ENCODE data around the gene NAV2.

GRCh38 chr11:19714022-19714386, 1.4 kb downstream of the NAV2 start:
- TF ChIP-seq EP300 (conservative IDR thresholded peaks at IDR 0.05; ENCODE audit: poor library complexity, severe bottlenecking), result no peak
- no peak for TF ChIP-seq MXI1 (conservative IDR thresholded peaks at IDR 0.05; ENCODE audit: poor library complexity, severe bottlenecking)
- no peak for TF ChIP-seq CTCF (IDR thresholded peaks at IDR 0.05; ENCODE audit: poor library complexity, severe bottlenecking)
- TF ChIP-seq EZH2 (IDR thresholded peaks at IDR 0.05; ENCODE audit: borderline replicate concordance, insufficient read depth, low read length, poor library complexity, severe bottlenecking), result no peak
- TF ChIP-seq TAF1 (IDR thresholded peaks at IDR 0.05; ENCODE audit: low read depth), result peak; percentile 17
- no peak for TF ChIP-seq RAD21 (conservative IDR thresholded peaks at IDR 0.05)

Measured in neural cell (in vitro differentiated cells).